Epithelial cell of esophagus (primary cell): ENCODE results near the gene NCK1.

Experiments used
- DNase-seq: peaks from one replicate; pipeline ENCODE4 v3.0.0; 2010; ENCODE audit warnings: low read depth
- H3K4me3 ChIP-seq: 2 replicates; pipeline ENCODE4 v1.5.1; 2011; ENCODE audit warnings: mild to moderate bottlenecking, low read length, control low read depth
- TF ChIP-seq, protein P1 (sequence below): IDR thresholded peaks from 2 replicates; pipeline ENCODE4 v1.5.1; 2011; ENCODE audit warnings: low read depth, mild to moderate bottlenecking, low read length, control low read depth, inconsistent platforms; ENCODE audit not compliant: insufficient read depth; ENCODE audit errors: missing control alignments

Gene NCK1

DNA sequence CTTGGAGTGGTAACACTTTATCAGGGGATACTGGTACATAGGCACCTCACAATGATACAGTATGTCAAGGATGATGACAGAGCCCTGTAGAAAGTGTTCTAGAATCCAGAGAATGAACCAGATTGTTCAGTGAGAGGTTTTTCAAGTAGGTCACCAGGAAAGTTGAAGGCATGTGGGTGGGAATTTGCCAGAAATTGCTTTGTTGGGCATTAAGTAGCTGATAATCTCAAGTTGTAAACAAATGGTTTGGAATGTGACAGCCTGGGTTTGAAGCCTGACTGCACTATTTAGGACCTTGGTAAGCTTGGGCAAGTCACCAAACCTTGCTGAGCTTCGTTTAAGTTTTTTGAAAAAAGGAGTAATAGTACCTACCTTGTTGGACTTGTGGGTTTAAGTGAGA, 30.5 kb upstream of the NCK1 start:
- no peak for DNase-seq
- TF ChIP-seq, protein P1, sequence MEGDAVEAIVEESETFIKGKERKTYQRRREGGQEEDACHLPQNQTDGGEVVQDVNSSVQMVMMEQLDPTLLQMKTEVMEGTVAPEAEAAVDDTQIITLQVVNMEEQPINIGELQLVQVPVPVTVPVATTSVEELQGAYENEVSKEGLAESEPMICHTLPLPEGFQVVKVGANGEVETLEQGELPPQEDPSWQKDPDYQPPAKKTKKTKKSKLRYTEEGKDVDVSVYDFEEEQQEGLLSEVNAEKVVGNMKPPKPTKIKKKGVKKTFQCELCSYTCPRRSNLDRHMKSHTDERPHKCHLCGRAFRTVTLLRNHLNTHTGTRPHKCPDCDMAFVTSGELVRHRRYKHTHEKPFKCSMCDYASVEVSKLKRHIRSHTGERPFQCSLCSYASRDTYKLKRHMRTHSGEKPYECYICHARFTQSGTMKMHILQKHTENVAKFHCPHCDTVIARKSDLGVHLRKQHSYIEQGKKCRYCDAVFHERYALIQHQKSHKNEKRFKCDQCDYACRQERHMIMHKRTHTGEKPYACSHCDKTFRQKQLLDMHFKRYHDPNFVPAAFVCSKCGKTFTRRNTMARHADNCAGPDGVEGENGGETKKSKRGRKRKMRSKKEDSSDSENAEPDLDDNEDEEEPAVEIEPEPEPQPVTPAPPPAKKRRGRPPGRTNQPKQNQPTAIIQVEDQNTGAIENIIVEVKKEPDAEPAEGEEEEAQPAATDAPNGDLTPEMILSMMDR, result no peak

DNA sequence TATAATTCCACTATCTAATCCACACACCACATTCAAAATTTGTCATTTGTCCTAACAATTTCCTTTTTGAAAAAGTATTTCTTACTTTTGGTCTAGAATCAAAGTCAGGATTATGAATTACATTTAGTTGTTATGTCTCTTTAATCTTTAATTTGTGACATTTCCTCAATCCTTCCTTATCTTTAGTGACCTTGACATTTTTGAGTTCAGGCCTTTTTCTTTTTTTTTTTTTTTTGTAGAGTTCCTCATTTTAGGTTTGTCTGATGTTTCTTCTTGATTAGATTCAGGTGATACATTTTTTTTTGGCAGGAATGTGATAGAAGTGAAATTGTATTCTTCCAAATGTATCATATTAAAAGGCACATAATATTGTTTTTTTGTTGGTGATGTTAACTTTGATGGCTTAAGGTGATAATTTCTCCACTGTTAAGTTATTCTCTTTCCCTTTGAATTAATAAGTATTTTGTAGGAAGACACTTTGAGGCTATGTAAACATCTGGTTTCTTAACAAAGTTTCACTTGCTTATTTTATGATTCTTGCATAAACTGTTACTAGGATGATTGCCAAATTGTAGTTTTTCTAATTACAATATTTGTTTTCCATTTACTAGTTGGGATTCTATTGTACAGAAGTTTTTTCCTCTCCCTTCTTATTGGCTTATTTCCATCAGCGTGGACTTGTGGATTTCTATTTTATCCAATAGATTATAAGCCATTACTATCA, 26.8 kb upstream of the NCK1 start:
- TF ChIP-seq, protein P1, result no peak
- H3K4me3 ChIP-seq, result no peak overlapping the region
- DNase-seq, result no peak

More for the DNA sequence above, 30.5 kb upstream of the NCK1 start:
- H3K4me3 ChIP-seq, result no peak overlapping the region

DNA sequence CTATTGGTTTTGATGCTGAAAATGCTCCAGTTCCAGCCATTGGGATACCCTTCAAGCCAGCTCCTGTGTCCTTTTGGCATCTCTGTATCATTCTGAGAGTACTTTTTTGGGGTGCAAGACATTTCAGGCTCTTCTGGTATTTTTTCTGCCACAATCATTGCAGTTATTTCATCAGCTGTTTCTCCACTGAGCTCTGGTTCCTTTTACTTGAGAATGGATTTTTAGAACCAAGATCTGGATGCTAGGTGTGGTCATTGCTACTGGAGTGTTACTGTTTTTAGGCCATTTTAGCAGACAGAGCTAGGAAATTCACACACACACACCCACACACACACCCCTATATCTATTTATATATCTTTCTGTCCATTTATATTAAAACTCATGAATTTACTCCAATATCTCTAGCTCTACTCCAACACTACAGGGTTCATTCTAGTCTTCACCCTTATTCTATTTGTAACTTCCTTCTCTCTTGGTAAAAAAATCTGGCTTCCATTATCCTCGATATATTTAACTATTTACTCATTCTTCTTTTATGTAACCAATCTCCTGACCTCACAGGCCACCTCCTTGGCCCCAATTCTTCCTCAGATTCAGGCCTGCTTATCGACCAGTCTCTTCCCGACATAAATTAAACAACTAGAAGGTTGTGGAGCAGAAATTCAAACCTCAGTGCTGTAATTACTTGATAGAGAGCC, 26.0 kb upstream of the NCK1 start:
- TF ChIP-seq, protein P1, result no peak
- H3K4me3 ChIP-seq, result no peak overlapping the region
- DNase-seq, result no peak

DNA sequence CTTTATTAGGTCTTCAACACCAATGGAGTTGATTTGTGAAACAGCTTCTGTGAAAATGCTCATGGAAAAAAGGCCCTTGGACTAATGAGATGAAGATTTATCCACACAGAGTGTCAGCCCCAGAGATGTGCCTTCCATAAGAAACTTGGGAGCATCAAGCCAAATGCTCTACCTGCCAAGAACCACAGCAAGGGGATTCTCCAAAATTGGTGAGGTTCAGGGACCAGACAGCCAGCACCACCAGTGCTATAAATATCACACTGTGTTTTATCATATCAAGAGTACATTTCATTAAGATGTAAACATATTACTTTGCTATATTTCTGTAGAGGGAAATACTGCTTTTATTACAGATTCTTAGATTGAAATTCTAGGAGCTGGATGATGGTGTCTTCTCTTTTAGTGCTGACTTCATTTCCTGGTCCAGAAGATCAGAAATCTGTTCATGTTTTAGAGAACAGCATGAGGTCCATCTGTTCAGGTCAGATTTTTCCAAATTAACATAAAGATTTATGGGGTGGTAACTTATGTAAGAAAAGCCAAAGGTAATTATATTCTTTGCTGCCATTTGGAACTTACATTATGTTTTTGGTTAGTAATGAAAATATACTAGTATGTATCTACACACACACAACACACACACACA, 25.4 kb upstream of the NCK1 start:
- TF ChIP-seq, protein P1, result no peak
- H3K4me3 ChIP-seq, result no peak overlapping the region
- no peak for DNase-seq

DNA sequence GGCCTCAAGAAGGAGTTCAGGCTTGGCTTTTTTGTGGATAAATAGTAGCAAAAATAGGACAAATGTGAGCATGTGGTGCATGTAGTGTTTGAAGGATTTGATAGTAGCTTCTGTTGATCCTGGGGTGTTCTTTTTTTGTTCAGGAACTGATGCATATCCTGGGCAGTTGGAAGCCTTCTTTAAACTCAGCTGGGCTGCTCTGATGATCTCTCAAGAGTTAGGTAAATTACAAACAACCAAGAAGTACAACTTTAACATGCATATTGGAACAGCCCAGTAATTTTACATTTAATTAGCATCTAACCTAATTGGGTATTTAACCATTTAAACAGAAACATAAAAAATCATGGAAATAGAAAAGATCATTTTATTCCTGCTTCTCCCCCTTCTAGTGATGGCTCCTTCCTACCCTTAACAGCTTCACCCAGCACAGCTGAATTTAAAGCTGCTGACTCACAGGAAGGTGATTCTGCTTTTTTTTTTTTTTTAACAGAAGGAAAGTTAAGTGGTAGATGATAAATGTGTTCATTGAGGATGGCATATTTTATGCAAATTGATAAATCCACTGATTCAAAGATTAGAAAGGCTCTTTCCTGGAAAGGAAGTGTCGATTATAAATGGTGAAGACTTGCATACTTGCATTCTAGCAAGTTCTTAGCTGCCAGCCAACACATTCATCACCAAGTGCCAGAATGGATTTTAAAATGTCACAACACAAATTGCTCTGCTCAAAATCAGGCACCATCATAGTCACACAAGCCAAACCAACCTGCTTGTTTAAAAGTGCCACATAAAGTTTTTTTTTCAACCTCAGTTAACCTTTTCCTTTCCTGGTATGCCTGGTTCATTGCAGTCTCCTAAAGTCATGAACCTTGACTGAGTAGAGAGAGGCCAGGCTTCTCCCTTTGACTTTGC, 23.1 kb upstream of the NCK1 start:
- H3K4me3 ChIP-seq, result no peak overlapping the region
- TF ChIP-seq, protein P1, result no peak
- DNase-seq, result peak; percentile 46

DNA sequence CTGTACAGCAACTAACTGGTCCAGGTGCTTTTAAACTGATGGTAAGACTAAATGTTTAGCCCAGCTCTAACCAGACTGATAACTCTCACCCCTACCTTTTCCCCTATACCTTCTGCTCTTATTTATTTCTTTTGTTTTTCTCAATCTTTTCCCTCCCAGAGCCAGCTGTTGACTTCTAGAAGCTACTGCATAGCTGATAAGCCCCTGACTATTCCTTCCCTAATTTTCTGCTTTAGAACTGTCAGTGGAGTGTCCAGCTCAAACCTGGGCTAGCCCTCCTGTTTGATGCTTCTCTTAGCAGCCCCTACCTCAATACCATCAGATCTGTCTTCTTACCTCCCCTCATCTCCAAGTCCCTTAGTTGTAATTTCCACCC, 22.5 kb upstream of the NCK1 start:
- TF ChIP-seq, protein P1, result no peak
- no peak for DNase-seq
- H3K4me3 ChIP-seq, result no peak overlapping the region
